H9 (cell line): ENCODE measurements around the gene PLEK2. TPM values are rescaled to one million over a fixed set of nuclear protein-coding genes. Genes with fewer than 3 reads are reported as not detected.

Experiments
- DNase-seq: peaks from one replicate; pipeline ENCODE4 v3.0.0-alpha.2; 2017
- H2AFZ ChIP-seq: one replicate; pipeline ENCODE4 v1.6.1; 2013; ENCODE audit warnings: mild to moderate bottlenecking, low read length, control low read depth, moderate library complexity
- H2AK5ac ChIP-seq: 2 replicates; pipeline ENCODE4 v1.6.1; 2013; ENCODE audit warnings: low read length, control low read depth, mixed read lengths; ENCODE audit not compliant: insufficient read length
- H2BK120ac ChIP-seq: one replicate; pipeline ENCODE4 v1.6.1; 2013; ENCODE audit warnings: low read depth, mild to moderate bottlenecking, low read length, control low read depth, inconsistent platforms; ENCODE audit not compliant: poor library complexity, severe bottlenecking
- H2BK12ac ChIP-seq: 2 replicates; pipeline ENCODE4 v1.6.1; 2013; ENCODE audit warnings: low read length, control low read depth, mixed read lengths, low read depth; ENCODE audit not compliant: insufficient read length
- H2BK15ac ChIP-seq: 2 replicates; pipeline ENCODE4 v1.6.1; 2013; ENCODE audit warnings: low read depth, low read length, control low read depth
- H2BK20ac ChIP-seq: one replicate; pipeline ENCODE4 v1.6.1; 2013; ENCODE audit warnings: low read depth, mild to moderate bottlenecking, low read length, control low read depth, inconsistent platforms; ENCODE audit not compliant: poor library complexity, severe bottlenecking
- H2BK5ac ChIP-seq: 2 replicates; pipeline ENCODE4 v1.6.1; 2013; ENCODE audit warnings: low read length, control low read depth, mixed read lengths; ENCODE audit not compliant: insufficient read length
- H3K14ac ChIP-seq: 2 replicates; pipeline ENCODE4 v1.6.1; 2013; ENCODE audit warnings: low read length, control low read depth; ENCODE audit not compliant: insufficient read depth
- H3K18ac ChIP-seq: 2 replicates; pipeline ENCODE4 v1.6.1; 2013; ENCODE audit warnings: low read depth, mild to moderate bottlenecking, mixed read lengths, low read length, control low read depth; ENCODE audit not compliant: insufficient read length
- H3K23ac ChIP-seq: 2 replicates; pipeline ENCODE4 v1.6.1; 2013; ENCODE audit warnings: low read length, control low read depth, mixed read lengths, low read depth; ENCODE audit not compliant: insufficient read length
- H3K23me2 ChIP-seq: 2 replicates; pipeline ENCODE4 v1.6.1; 2013; ENCODE audit warnings: low read depth, mild to moderate bottlenecking, mixed read lengths, low read length, control low read depth; ENCODE audit not compliant: insufficient read length, poor library complexity, severe bottlenecking
- H3K27ac ChIP-seq: 2 replicates; pipeline ENCODE4 v1.5.1; 2013; ENCODE audit warnings: low read length, control low read depth, mixed read lengths, low read depth; ENCODE audit not compliant: insufficient read length
- H3K27me3 ChIP-seq: 2 replicates; pipeline ENCODE4 v1.6.1; 2013; ENCODE audit warnings: low read length, control low read depth, inconsistent platforms; ENCODE audit not compliant: insufficient read depth
- H3K4ac ChIP-seq: 2 replicates; pipeline ENCODE4 v1.6.1; 2013; ENCODE audit warnings: low read depth, mild to moderate bottlenecking, control low read depth, inconsistent platforms, low read length, moderate library complexity
- H3K4me1 ChIP-seq: 2 replicates; pipeline ENCODE4 v1.6.1; 2013; ENCODE audit warnings: low read length, control low read depth, inconsistent platforms; ENCODE audit not compliant: insufficient read depth
- H3K4me2 ChIP-seq: 2 replicates; pipeline ENCODE4 v1.6.1; 2013; ENCODE audit warnings: low read length, control low read depth, mixed read lengths; ENCODE audit not compliant: insufficient read length, insufficient read depth
- H3K56ac ChIP-seq: 2 replicates; pipeline ENCODE4 v1.6.1; 2013; ENCODE audit warnings: low read depth, mild to moderate bottlenecking, mixed read lengths, low read length, control low read depth; ENCODE audit not compliant: insufficient read length
- H3K79me1 ChIP-seq: 2 replicates; pipeline ENCODE4 v1.6.1; 2013; ENCODE audit warnings: low read depth, mild to moderate bottlenecking, moderate library complexity, low read length, control low read depth, inconsistent platforms; ENCODE audit not compliant: insufficient read depth, poor library complexity, severe bottlenecking
- H3K79me2 ChIP-seq: 2 replicates; pipeline ENCODE4 v1.6.1; 2013; ENCODE audit warnings: low read length, control low read depth, inconsistent platforms; ENCODE audit not compliant: insufficient read depth
- H3K9ac ChIP-seq: 2 replicates; pipeline ENCODE4 v1.6.1; 2013; ENCODE audit warnings: low read length, control low read depth, mixed read lengths; ENCODE audit not compliant: insufficient read length; ENCODE audit errors: extremely low read depth
- H3K9me3 ChIP-seq: one replicate; pipeline ENCODE4 v1.6.1; 2013; ENCODE audit warnings: low read depth, low read length, inconsistent platforms; ENCODE audit not compliant: control insufficient read depth
- H3T11ph ChIP-seq: one replicate; pipeline ENCODE4 v1.6.1; 2013; ENCODE audit warnings: mild to moderate bottlenecking, low read length, control low read depth, inconsistent platforms
- H4K20me1 ChIP-seq: one replicate; pipeline ENCODE4 v1.6.1; 2013; ENCODE audit not compliant: control insufficient read depth, insufficient read length, insufficient read depth
- H4K5ac ChIP-seq: 2 replicates; pipeline ENCODE4 v1.6.1; 2013; ENCODE audit warnings: low read depth, mild to moderate bottlenecking, mixed read lengths, low read length, control low read depth; ENCODE audit not compliant: insufficient read length
- H4K8ac ChIP-seq: replicated peaks from 2 replicates; pipeline ENCODE4 v1.6.1; 2013; ENCODE audit warnings: low read length, control low read depth, mixed read lengths, low read depth; ENCODE audit not compliant: insufficient read length
- H4K91ac ChIP-seq: 2 replicates; pipeline ENCODE4 v1.6.1; 2013; ENCODE audit warnings: low read depth, mild to moderate bottlenecking, moderate library complexity, mixed read lengths, low read length, control low read depth; ENCODE audit not compliant: insufficient read length
- H3K27ac Mint-ChIP-seq, 3 experiments: 2 replicates in 2 of 3; 3 replicates in 1 of 3; pipeline ENCODE4 v1.8.0; 2020 to 2021; ENCODE audit warnings: mixed read lengths in 3 of 3, mild to moderate bottlenecking in 1 of 3, moderate library complexity in 1 of 3
- H3K27me3 Mint-ChIP-seq: 2 replicates; pipeline ENCODE4 v1.8.0; 2021; ENCODE audit warnings: low read depth, mild to moderate bottlenecking, moderate library complexity, mixed read lengths
- H3K36me3 Mint-ChIP-seq, 3 experiments: 2 replicates in 2 of 3; 3 replicates in 1 of 3; pipeline ENCODE4 v1.8.0; 2020 to 2021; ENCODE audit warnings: low read depth in 3 of 3, mixed read lengths in 3 of 3; ENCODE audit not compliant: insufficient read depth in 1 of 3
- H3K4me1 Mint-ChIP-seq, 2 experiments: 2 replicates each; pipeline ENCODE4 v1.8.0; 2020; ENCODE audit warnings: mixed read lengths in 2 of 2
- H3K4me3 Mint-ChIP-seq, 2 experiments: 2 replicates in 1 of 2; 3 replicates in 1 of 2; pipeline ENCODE4 v1.8.0; 2020 to 2021; ENCODE audit warnings: mild to moderate bottlenecking in 2 of 2, mixed read lengths in 2 of 2, moderate library complexity in 1 of 2
- H3K9me3 Mint-ChIP-seq, 2 experiments: 2 replicates in 1 of 2; 3 replicates in 1 of 2; pipeline ENCODE4 v1.8.0; 2020; ENCODE audit warnings: mild to moderate bottlenecking in 2 of 2, mixed read lengths in 2 of 2, moderate library complexity in 1 of 2
- CTCF ChIP-seq: fragments of 200-600 bp; sonication (generic); conservative IDR thresholded peaks from 3 replicates; pipeline ENCODE4 v1.8.0; 2021; ENCODE audit warnings: antibody characterized with exemption, mild to moderate bottlenecking
- WGBS: extraction: QIAGEN DNeasy Blood & Tissue Kit; methylation state at CpG from one replicate; pipeline ENCODE4 v1.1.7; 2013; ENCODE audit warnings: missing lambda C conversion rate, low lambda C conversion rate, mixed read lengths; ENCODE audit not compliant: insufficient read length; ENCODE audit errors: extremely low coverage; 5-methylcytosine and 5-hydroxymethylcytosine counted together
- total RNA-seq: library from RNA; stranded (reverse); gene quantifications from 2 replicates; pipeline ENCODE4 v1.2.1, GENCODE V29; 2021

PLEK2 gene
- total RNA-seq, 1 experiment from 2014 or later, result not detected

- H3T11ph ChIP-seq, result no peak overlapping the region
- no peaks in the 10 kb centered on the region for H3K9me3 Mint-ChIP-seq
- H2BK20ac ChIP-seq, result no peak overlapping the region
- no CpG with 5 or more reads among the region's 2 CpGs for WGBS
- H3K27ac Mint-ChIP-seq, result no peak overlapping the region
- H2AFZ ChIP-seq, result no peak overlapping the region
- H3K23me2 ChIP-seq, result no peaks in the 10 kb centered on the region
- no peaks in the 10 kb centered on the region for H4K20me1 ChIP-seq
- H3K56ac ChIP-seq, result no peak overlapping the region
- DNase-seq, result no peak
- H3K36me3 Mint-ChIP-seq, result peaks cover 10 to 54% (median 52%) of the 10 kb centered on the region in 3 experiments; a peak in 6 of 7 replicates
- H2BK15ac ChIP-seq, result no peak overlapping the region
- no peaks in the 10 kb centered on the region for H3K4me1 Mint-ChIP-seq
- H2BK12ac ChIP-seq, result no peak overlapping the region
- H3K9me3 ChIP-seq, result no peaks in the 10 kb centered on the region
- no peak for TF ChIP-seq CTCF
- no peak overlapping the region for H4K5ac ChIP-seq
- H3K9ac ChIP-seq, result no peak overlapping the region
- H3K79me1 ChIP-seq, result no peaks in the 10 kb centered on the region
- H4K8ac ChIP-seq, result no peak overlapping the region
- no peak overlapping the region for H3K23ac ChIP-seq
- H2BK5ac ChIP-seq, result no peak overlapping the region
- no peak overlapping the region for H3K4ac ChIP-seq
- no peaks in the 10 kb centered on the region for H3K27me3 Mint-ChIP-seq
- H2BK120ac ChIP-seq, result no peak overlapping the region
- no peak overlapping the region for H3K14ac ChIP-seq
- no peak overlapping the region for H3K18ac ChIP-seq
- H3K4me3 Mint-ChIP-seq, result no peak overlapping the region
- H3K27ac ChIP-seq, result no peak overlapping the region
- H3K4me2 ChIP-seq, result no peak overlapping the region
- H3K27me3 ChIP-seq, result no peaks in the 10 kb centered on the region
- H4K91ac ChIP-seq, result no peak overlapping the region
- no peaks in the 10 kb centered on the region for H3K4me1 ChIP-seq
- H2AK5ac ChIP-seq, result no peak overlapping the region
- no peaks in the 10 kb centered on the region for H3K79me2 ChIP-seq
Measured at GRCh38 chr14:67385120-67385519, 26.8 kb downstream of the PLEK2 start.
